ENCODE results near the gene KIAA0825.

KIAA0825 gene

GRCh38 chr5:94618493-94619328 lies at the start of gene KIAA0825, which contains the start of gene SLF1:
TSS of gene KIAA0825 (minus strand) at chr5:94618604. CDS start at chr5:94537126, 81,478 bp downstream.
TSS of gene SLF1 (plus strand) at chr5:94618669. CDS start at chr5:94628811, 10,142 bp downstream.
- peak; percentile 39 to 93 (median 80) for DNase-seq

DNA sequence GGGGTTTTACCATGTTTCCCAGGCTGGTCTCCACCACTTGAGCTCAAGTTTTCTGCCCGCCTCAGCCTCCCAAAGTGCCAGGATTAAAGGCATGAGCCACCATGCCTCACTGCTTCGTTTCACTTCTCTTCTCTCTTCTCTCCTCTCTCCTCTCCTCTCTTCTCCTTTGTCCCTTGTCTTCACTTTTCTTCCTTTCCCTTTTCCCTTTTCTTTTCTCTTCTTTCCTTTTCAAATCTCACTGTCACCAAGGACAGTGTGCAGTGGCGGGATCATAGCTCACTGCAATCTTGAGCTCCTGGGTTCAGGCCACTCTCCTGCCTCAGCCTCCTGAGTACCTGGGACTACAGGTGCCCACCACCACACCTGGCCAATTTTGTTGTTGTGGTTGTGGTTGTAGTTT lies 49.5 kb upstream of the KIAA0825 start:
- DNase-seq, result no peak

DNA sequence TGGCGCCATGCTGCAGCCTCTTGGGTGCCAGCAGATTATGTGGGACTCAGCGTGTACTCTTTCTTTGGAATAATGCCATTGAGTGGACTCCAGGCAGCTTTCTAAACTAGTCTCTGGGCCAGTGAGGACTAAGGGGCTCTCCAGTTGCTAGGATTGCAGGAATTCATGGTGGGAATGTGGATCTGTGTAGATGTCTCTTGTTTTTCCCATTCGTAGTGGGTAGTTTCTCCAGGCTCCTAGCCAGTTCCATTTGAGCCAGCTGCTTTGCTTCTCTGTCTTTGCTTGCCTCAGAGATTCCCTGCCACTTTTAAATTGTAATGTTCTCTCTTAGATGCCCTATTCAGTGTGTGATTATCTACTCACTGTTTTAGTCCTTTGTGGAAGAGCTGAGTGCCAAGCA lies 42.7 kb upstream of the KIAA0825 start:
- DNase-seq, result peak in 2 of 56 donors; percentile 7 to 8

GRCh38 chr5:94660506-94660905 lies 42.1 kb upstream of the KIAA0825 start:
- no peak for DNase-seq

DNA sequence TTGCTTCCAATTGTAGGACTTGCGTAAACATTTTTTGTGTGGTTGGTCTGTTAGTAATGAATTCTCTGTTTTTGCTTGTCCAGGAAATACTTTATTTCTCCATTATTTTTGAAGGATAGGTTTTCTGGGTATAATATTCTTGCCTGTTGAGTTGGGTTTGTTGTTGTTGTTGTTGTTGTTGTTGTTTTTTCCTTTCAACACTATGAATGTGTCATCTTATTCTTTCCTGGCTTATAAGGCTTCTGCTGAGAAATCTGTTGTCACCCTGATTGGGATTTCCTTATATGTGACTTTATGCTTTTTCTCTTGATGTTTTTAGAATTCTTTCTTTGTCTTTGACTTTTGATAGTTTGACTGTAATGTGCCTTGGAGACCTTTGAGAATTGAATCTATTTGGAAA lies 39.9 kb upstream of the KIAA0825 start:
- no peak for DNase-seq

GRCh38 chr5:94649874-94650273 lies 31.5 kb upstream of the KIAA0825 start:
- DNase-seq, result no peak

GRCh38 chr5:94646758-94647157 lies 28.4 kb upstream of the KIAA0825 start:
- no peak for DNase-seq

- no peak for DNase-seq
These were observed 26.6 kb upstream of the KIAA0825 start for GRCh38 chr5:94645053-94645452.

DNA sequence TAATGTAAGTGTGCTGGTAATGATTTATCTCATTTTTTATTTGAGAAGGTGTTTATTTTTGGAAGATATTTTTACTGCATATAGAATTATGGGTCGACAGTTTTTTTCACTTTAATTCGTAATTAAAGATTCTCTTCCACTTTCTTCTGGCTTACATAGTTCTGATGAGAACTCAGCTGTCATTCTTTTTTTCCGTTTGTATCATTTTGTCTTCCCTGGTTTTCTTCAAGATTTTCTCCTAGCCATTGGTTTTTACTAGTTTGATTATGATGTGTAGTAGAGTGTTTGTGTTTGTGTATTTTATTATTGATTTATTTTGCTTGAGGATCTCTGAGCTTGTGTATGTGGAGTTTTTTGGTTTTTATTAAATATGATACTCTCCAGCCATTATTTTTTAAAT lies 21.8 kb upstream of the KIAA0825 start:
- DNase-seq, result no peak

DNA sequence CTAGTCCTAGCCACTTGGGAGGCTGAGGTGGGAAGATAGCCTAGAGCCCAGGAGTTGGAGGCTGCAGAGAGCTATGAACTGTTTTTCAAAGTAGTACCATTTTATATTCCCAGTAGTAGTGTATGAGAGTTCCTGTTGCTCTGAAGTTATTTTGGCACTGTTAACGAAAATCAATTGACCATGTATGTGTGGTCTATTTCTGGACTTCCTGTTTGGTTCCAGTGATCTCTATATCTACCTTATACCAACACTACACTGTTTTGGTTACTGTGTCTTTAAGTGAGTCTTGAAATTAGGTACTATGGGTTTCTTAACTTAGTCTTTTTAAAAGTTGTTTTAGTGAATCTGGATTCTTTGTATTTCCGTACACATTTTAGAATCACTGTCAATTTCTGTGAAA lies 13.6 kb upstream of the KIAA0825 start:
- DNase-seq, result no peak

- DNase-seq, result no peak
These were observed 8.8 kb upstream of the KIAA0825 start for GRCh38 chr5:94627191-94627590.

GRCh38 chr5:94623877-94624276 lies 5.5 kb upstream of the KIAA0825 start:
- no peak for DNase-seq

DNA sequence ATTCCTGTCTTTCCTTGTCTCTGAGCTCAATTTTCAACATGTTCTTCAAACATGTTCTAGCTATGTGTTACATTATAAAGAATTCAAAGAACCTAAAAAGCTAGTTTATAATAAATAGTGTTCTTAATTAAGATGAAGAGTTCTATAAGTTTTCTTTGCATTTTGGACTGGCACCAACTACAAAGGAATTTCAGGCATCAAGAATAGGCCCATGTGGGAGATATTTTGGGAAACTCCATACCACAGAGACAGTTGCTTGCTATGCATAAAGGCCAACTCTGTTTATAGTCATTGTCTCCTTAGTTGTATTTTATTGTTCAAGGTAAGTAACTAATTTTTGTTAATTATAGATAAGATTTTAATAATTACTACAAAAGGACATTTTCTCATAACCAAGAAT lies 4.6 kb upstream of the KIAA0825 start:
- DNase-seq, result no peak

DNA sequence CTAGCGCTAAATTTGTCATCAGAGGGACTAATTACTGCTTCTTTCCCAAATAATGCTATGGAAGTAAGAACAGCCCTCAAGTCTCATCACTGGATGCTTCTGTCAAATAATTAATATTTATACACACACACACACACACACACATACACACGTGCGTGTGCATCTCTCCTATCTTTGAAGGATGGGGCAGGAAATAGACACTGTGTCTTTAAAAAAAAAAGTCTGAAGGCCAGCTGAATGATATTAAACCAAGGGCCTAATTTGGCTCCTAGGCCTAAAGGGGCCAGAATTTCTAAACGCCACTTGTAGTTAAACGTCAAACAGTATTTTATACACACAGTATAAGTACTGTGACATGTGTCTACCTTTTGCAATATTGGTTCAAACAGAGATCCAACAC lies 3.4 kb upstream of the KIAA0825 start:
- no peak for DNase-seq

DNA sequence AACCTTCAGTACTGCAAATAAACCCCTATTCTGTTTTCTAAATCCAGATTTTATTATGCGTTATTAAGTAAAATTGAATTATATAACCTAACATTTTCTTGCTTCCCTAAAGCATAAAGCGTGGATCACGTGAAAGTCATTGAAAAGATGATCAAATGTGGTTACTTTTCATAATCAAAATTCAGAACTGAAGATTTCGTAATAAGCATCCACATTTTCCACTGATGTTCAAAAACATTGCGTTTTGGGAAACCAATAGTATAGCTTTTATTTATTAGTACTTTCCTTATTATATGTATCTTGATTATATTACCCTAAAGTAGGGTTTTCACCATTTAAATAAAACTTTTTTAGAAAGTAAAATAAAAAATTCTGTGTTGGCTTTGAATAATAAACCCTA lies 1.9 kb upstream of the KIAA0825 start:
- DNase-seq, result no peak

DNA sequence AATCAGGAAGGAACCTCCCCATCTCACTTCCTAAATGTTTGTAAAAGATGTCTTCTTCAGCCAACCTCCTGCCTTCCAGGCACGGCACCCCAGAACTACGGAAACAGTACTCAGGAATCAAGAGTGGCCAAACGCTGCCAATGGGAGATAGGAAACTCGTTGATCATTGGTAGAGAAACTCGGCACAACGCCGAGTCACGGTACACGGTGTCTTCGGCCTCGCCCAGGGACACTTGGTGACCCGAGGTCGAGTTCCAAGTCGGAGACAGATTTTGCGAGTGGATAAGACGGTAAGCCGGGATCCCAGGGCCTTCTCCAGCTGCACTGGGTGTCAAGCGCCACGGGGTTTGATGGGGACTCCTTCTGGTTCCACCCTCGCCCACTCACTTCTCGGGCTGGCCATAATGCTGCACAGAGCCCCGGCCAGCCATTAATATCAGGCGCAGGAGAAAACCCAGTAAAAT lies 343 bp downstream of the KIAA0825 start:
- peak in 31 of 56 donors; percentile 26 to 82 (median 61) for DNase-seq

GRCh38 chr5:94615862-94616261 lies 2.5 kb downstream of the KIAA0825 start:
- no peak for DNase-seq

GRCh38 chr5:94614156-94614805 lies 4.1 kb downstream of the KIAA0825 start:
- no peak for DNase-seq

DNA sequence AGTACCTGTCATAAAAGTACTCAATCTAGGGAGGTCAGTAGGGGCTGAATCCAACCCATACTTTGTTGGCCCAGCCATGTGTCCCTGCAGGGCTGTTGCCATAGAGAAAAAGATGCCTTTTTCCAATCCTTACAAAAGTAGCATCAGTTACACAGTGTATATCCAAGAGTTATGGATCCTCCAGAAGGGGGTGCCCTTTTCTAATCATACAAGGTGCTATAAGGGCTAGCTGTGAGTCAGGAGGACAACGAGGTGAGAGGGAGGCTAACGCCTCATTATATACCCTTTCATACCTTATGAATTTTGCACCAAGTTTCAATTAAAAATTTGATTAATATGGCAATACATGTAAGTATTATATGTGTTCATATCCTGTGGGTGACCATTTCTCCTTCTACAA lies 4.8 kb downstream of the KIAA0825 start:
- DNase-seq, result no peak

- no peak for DNase-seq
These were observed 23.0 kb downstream of the KIAA0825 start for GRCh38 chr5:94595281-94595840.

GRCh38 chr5:94577466-94578245 lies 40.7 kb downstream of the KIAA0825 start:
- no peak for DNase-seq

DNA sequence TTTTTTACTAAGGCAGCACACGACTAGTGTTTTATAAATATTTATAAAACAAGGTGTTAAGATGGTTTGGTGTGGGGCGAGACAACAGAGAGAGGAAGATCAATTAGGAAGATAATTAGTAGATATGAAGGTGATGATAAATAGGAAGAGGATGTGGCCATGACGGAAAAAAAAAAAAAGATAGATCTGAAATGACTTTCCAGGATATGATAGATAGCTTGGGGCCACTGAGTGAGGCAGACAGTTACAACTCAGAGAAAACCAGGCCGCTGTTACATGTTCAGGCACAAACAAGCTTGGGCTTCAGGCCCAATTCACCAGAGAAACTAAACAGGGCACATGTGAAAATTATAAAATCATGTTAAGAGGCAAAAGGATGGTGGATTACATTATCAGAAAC lies 43.2 kb downstream of the KIAA0825 start:
- DNase-seq, result no peak
